A375 (cell line): ENCODE results near the gene NACAD. TPM values are rescaled to one million over a fixed set of nuclear protein-coding genes. Genes with fewer than 3 reads are reported as not detected.

ENCODE experiments used
- small RNA-seq: library from RNA; depleted of rRNA; stranded (forward); fragments of <200 nt; gene quantifications from one replicate; pipeline ENCODE3, GENCODE V24; 2014
- total RNA-seq: library from RNA; depleted of rRNA; stranded (reverse); fragments of >200 nt; shearing (Covaris generic); gene quantifications from 2 replicates; pipeline ENCODE4 v1.2.3, GENCODE V29; 2014; rRNA removed

NACAD gene, protein sequence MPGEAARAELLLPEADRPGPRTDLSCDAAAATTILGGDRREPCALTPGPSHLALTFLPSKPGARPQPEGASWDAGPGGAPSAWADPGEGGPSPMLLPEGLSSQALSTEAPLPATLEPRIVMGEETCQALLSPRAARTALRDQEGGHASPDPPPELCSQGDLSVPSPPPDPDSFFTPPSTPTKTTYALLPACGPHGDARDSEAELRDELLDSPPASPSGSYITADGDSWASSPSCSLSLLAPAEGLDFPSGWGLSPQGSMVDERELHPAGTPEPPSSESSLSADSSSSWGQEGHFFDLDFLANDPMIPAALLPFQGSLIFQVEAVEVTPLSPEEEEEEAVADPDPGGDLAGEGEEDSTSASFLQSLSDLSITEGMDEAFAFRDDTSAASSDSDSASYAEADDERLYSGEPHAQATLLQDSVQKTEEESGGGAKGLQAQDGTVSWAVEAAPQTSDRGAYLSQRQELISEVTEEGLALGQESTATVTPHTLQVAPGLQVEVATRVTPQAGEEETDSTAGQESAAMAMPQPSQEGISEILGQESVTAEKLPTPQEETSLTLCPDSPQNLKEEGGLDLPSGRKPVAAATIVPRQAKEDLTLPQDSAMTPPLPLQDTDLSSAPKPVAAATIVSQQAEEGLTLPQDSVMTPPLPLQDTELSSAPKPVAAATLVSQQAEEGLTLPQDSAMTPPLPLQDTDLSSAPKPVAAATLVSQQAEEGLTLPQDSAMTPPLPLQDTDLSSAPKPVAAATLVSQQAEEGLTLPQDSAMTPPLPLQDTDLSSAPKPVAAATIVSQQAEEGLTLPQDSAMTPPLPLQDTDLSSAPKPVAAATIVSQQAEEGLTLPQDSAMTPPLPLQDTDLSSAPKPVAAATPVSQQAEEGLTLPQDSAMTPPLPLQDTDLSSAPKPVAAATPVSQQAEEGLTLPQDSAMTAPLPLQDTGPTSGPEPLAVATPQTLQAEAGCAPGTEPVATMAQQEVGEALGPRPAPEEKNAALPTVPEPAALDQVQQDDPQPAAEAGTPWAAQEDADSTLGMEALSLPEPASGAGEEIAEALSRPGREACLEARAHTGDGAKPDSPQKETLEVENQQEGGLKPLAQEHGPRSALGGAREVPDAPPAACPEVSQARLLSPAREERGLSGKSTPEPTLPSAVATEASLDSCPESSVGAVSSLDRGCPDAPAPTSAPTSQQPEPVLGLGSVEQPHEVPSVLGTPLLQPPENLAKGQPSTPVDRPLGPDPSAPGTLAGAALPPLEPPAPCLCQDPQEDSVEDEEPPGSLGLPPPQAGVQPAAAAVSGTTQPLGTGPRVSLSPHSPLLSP (N-terminal part only)
- 0.41 and 0.45 TPM in 2 replicates for total RNA-seq

DNA sequence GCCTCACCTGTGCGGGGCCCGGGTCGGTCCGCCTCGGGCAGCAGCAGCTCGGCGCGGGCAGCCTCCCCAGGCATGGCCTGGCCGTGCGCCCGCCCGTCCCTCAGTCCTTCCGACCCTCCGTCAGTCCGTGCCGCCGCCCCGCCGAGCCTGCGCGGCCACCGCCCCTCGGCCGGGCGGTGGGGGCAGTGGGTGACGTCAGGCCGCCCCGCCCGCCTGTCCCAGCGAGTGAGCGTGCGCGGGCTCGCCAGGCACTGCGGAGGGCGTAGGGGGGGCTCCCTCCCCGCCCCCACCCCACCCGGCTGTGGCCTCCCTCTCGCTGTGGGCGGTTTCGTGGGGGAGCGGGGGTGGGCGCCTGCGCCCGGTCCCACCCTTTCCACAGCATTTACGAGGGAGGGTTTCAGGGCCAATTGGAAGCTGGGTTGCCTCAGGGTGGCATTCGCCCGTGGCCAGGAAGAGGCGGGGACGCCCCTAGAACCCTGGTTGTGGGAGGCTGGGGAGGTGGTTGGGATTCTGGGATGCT lies at the start of gene NACAD:
TSS of gene NACAD (minus strand) at position 149 of the 520 bp plus-strand sequence. CDS start at position 74, 75 bp downstream.

DNA sequence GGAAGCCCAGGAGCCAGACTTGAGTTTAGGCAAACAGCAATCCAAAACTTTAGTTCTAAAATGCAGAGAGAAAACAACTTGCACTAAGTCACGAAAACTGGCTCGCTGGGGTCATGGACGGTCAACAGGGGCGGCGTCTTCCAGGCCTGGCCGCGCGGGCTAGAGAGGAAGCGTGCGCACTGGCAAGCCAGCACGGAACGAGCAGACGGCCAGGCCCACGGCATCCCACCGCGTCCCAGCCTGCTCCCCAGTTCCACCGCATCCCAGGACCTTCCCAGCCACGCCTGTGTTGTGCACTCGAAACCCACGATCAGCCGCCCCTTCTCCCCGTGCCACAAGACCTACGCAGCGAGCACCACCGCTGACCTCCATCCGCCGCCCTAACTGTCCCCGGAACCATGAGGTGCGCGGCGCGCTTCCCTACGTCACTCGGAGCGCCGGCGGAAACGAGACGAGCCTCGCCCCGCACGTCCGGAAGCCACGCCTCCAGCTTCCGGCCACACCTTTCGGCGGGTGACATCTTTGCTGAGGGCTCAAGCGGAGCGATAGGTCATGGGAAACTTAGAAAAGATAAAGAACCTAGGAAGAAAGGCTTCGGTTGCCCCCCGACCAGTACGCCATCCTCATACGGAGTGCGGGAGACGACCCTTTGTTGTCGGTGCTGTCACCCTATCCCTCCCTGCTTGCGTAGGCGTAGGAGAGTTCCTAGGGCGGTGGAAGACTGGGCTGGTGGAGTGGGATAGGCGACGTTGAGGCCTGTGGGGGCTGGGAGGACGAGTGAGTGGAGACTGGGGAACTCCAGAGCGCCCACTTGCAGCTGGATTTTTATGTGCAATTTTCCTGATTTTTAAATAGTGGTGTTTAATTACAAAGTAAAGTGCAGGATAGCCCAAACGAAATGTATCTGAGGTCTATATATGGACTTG lies 22.8 kb upstream of the NACAD start, which contains the start of gene TBRG4:
TSS of gene TBRG4 (minus strand) at position 400 of the 926 bp plus-strand sequence. CDS start 2,460 bp downstream, outside the sequence.

Small RNA genes within 50 kb of the gene (small RNA-seq; reads per million reads assigned to genes)
- gene SNORA5A (2.8 reads per million, percentile 79 among the genes with 10 or more reads in this experiment), gene SNORA5B (not detected), gene SNORA5C (11.3 reads per million, percentile 89 among the genes with 10 or more reads in this experiment)

Other genes with a start within 250 kb of the NACAD start
- 271 and 294 TPM in 2 replicates for gene H2AZ2, start 240.9 kb downstream of the NACAD start, total RNA-seq
- gene PURB, start 203.4 kb downstream of the NACAD start, total RNA-seq: 12.3 and 13.8 TPM in 2 replicates
- 0.08 and 0.13 TPM in 2 replicates for gene MYO1G, start 110.0 kb downstream of the NACAD start, total RNA-seq
- gene CCM2, start 88.8 kb downstream of the NACAD start, total RNA-seq: 22.9 and 29.8 TPM in 2 replicates
- 116 and 139 TPM in 2 replicates for gene TBRG4, start 22.7 kb upstream of the NACAD start, total RNA-seq
- gene RAMP3, start 68.8 kb upstream of the NACAD start, total RNA-seq: not detected in 2 replicates